MCF 10A (cell line): ENCODE results near the gene PTPRG. TPM values are rescaled to one million over a fixed set of nuclear protein-coding genes. Genes with fewer than 3 reads are reported as not detected.

ENCODE experiments used
- BruUV-seq: library from RNA; stranded (reverse); fragments of 400-500 nt; replicated peaks from 2 replicates; lab custom pipeline; 2021; lab: Mats Ljungman, UMichigan
- CTCF ChIA-PET: fragments of 300-600 bp; sonication (Branson Sonifier 250); formaldehyde crosslinking; extraction: SDS; loops from one replicate; lab custom pipeline; 2021; ENCODE audit warnings: antibody characterized with exemption, inconsistent platforms; lab: Yijun Ruan, JAX
- POLR2A ChIA-PET: fragments of 300-600, 350-650 bp; sonication (Branson Sonifier 250); formaldehyde crosslinking; extraction: SDS; loops from one replicate; lab custom pipeline; 2020; ENCODE audit warnings: antibody characterized with exemption, inconsistent platforms; lab: Yijun Ruan, JAX
- DNase-seq: peaks from one replicate; pipeline ENCODE4 v3.0.0-alpha.2; 2018; ENCODE audit not compliant: unreplicated experiment
- H3K27ac Mint-ChIP-seq: one replicate; pipeline ENCODE4 v1.8.0; 2022; ENCODE audit warnings: mild to moderate bottlenecking, low read depth, mixed read lengths; ENCODE audit not compliant: unreplicated experiment
- H3K27me3 Mint-ChIP-seq: one replicate; pipeline ENCODE4 v1.8.0; 2022; ENCODE audit warnings: mixed read lengths; ENCODE audit not compliant: insufficient read depth, unreplicated experiment
- H3K36me3 Mint-ChIP-seq: one replicate; pipeline ENCODE4 v1.8.0; 2022; ENCODE audit warnings: mild to moderate bottlenecking, moderate library complexity, mixed read lengths; ENCODE audit not compliant: insufficient read depth, unreplicated experiment
- H3K4me1 Mint-ChIP-seq: one replicate; pipeline ENCODE4 v1.8.0; 2022; ENCODE audit warnings: mixed read lengths; ENCODE audit not compliant: insufficient read depth, unreplicated experiment
- H3K4me3 Mint-ChIP-seq: one replicate; pipeline ENCODE4 v1.8.0; 2022; ENCODE audit warnings: mild to moderate bottlenecking, moderate library complexity, mixed read lengths; ENCODE audit not compliant: unreplicated experiment
- H3K9me3 Mint-ChIP-seq: one replicate; pipeline ENCODE4 v1.8.0; 2022; ENCODE audit warnings: mixed read lengths; ENCODE audit not compliant: unreplicated experiment
- intact Hi-C: fragments of 100-400 bp; cut with micrococcal nuclease; formaldehyde crosslinking; loops from 2 replicates; pipeline ENCODE4 v1.14.1; 2022
- total RNA-seq: library from RNA; stranded (reverse); gene quantifications from 2 replicates; pipeline ENCODE4 v1.2.3, GENCODE V29; 2022
- TF ChIP-seq, protein P1 (sequence below): fragments of 200-600 bp; IDR thresholded peaks from one replicate; pipeline ENCODE4 v1.8.0; 2022; ENCODE audit warnings: antibody characterized with exemption, mild to moderate bottlenecking; ENCODE audit not compliant: unreplicated experiment

The PTPRG gene
- total RNA-seq, 1 experiment from 2014 or later, result 54.5 TPM

GRCh38 chr3:61560517-61561373 lies 626 bp upstream of the PTPRG start:
- intact Hi-C loops, result loop anchor here (1.0 to 10.0 kb wide), 7 partner anchors 127 to 628 kb away; no protein-coding TSS in a partner anchor
- no TSS peak for BruUV-seq
- H3K4me1 Mint-ChIP-seq, result peaks cover 12% of the 10 kb centered on the region
- CTCF ChIA-PET, result interaction anchor here (0.6 to 1.0 kb wide), 11 partner anchors 35 to 1677 kb away, joined by 3 to 6 read pairs (median 3); no protein-coding TSS in a partner anchor
- peak overlapping the region; percentile 94 for H3K27ac Mint-ChIP-seq
- peaks cover 5% of the 10 kb centered on the region for H3K36me3 Mint-ChIP-seq
- DNase-seq, result peak; percentile 93
- no peaks in the 10 kb centered on the region for H3K27me3 Mint-ChIP-seq
- H3K9me3 Mint-ChIP-seq, result no peaks in the 10 kb centered on the region
- TF ChIP-seq, protein P1, sequence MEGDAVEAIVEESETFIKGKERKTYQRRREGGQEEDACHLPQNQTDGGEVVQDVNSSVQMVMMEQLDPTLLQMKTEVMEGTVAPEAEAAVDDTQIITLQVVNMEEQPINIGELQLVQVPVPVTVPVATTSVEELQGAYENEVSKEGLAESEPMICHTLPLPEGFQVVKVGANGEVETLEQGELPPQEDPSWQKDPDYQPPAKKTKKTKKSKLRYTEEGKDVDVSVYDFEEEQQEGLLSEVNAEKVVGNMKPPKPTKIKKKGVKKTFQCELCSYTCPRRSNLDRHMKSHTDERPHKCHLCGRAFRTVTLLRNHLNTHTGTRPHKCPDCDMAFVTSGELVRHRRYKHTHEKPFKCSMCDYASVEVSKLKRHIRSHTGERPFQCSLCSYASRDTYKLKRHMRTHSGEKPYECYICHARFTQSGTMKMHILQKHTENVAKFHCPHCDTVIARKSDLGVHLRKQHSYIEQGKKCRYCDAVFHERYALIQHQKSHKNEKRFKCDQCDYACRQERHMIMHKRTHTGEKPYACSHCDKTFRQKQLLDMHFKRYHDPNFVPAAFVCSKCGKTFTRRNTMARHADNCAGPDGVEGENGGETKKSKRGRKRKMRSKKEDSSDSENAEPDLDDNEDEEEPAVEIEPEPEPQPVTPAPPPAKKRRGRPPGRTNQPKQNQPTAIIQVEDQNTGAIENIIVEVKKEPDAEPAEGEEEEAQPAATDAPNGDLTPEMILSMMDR, result no peak
- H3K4me3 Mint-ChIP-seq, result peak overlapping the region; percentile 91
- POLR2A ChIA-PET, result interaction anchor here (0.6 to 6.1 kb wide), 29 partner anchors 12 to 1260 kb away, joined by 3 to 76 read pairs (median 4); no protein-coding TSS in a partner anchor

GRCh38 chr3:61562042-61562720 lies 810 bp downstream of the PTPRG start:
- peaks cover 5% of the 10 kb centered on the region for H3K36me3 Mint-ChIP-seq
- TF ChIP-seq, protein P1, result no peak
- H3K27me3 Mint-ChIP-seq, result no peaks in the 10 kb centered on the region
- intact Hi-C loops, result loop anchor here (5.0 to 10.0 kb wide), 5 partner anchors 125 to 490 kb away; no protein-coding TSS in a partner anchor
- peak overlapping the region; percentile 94 for H3K27ac Mint-ChIP-seq
- BruUV-seq, result no TSS peak
- ChIA-PET POLR2A (interaction anchor here (0.6 to 6.1 kb wide), 20 partner anchors 11 to 1700 kb away, joined by 3 to 76 read pairs (median 4); no protein-coding TSS in a partner anchor), CTCF (interaction anchor here (0.7 kb wide), 1 partner anchor 182 kb away, joined by 3 read pairs; no protein-coding TSS in a partner anchor)
- peak overlapping the region; percentile 91 for H3K4me3 Mint-ChIP-seq
- H3K9me3 Mint-ChIP-seq, result no peaks in the 10 kb centered on the region
- H3K4me1 Mint-ChIP-seq, result peaks cover 24% of the 10 kb centered on the region
- DNase-seq, result no peak

DNA sequence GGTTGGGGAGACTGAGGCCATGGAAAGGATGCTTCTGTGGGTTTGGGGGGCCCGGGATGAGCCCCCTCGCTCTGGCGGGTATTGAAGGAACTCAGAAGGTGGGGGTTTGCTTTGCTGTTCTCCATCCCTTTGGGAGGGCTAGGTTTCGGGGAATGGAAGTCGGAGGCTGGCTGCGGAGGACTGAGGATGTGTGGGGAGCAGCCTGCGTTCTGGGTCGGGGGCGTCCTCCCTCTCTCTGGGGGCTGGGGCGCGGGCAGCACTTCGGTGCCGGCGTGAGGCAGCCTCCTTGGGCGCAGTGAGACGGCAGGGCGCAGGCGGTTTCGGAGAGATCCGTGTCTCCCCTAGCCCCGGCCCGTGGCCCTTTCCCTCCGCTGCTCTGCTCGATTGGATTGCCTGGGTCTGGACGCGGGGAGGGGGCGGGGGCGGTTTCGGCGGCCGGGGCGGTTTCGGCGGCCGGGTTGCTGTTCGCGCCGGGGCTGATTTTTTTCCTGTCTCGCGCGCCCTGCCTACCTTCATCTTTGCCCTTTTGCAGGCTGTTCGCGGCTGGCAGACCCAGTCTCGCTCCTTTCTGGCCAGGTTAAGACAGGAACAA lies 1.4 kb downstream of the PTPRG start:
- peak; percentile 51 for DNase-seq
- BruUV-seq, result no TSS peak
- intact Hi-C loops, result loop anchor here (5.0 to 10.0 kb wide), 5 partner anchors 124 to 489 kb away; no protein-coding TSS in a partner anchor
- TF ChIP-seq, protein P1, result no peak
- H3K27me3 Mint-ChIP-seq, result no peaks in the 10 kb centered on the region
- H3K9me3 Mint-ChIP-seq, result no peaks in the 10 kb centered on the region
- POLR2A ChIA-PET, result interaction anchor here (0.6 to 6.1 kb wide), 7 partner anchors 10 to 431 kb away, joined by 3 to 76 read pairs (median 9); no protein-coding TSS in a partner anchor
- peaks cover 24% of the 10 kb centered on the region for H3K4me1 Mint-ChIP-seq
- peaks cover 5% of the 10 kb centered on the region for H3K36me3 Mint-ChIP-seq
- H3K27ac Mint-ChIP-seq, result peak overlapping the region; percentile 94
- CTCF ChIA-PET, result interaction anchor here (1.7 to 2.8 kb wide), 2 partner anchors 623 to 625 kb away, joined by 4 to 7 read pairs; no protein-coding TSS in a partner anchor
- H3K4me3 Mint-ChIP-seq, result peak overlapping the region; percentile 91
